NOMO-1 treated with DMSO at 0.1 percent for 48 hours (cell line): ENCODE results near the gene NECAP2.

ENCODE experiments used
- DNase-seq: peaks from one replicate; lab custom pipeline; 2025; ENCODE audit not compliant: unreplicated experiment; lab: John Stamatoyannopoulos, UW

The NECAP2 gene

GRCh38 chr1:16440470-16441281, at the start of gene NECAP2:
Gene NECAP2, plus strand, starts transcription at chr1:16440724. Its CDS starts 38 bp downstream, at chr1:16440762.
- DNase-seq = peak; percentile 94

GRCh38 chr1:16391411-16391810, 49.1 kb upstream of the NECAP2 start:
- DNase-seq = peak; percentile 4

- no peak for DNase-seq
Measured at GRCh38 chr1:16392740-16393569, 47.6 kb upstream of the NECAP2 start.

- DNase-seq = no peak
Measured at GRCh38 chr1:16393570-16394521, 46.7 kb upstream of the NECAP2 start.

GRCh38 chr1:16394977-16395376, 45.5 kb upstream of the NECAP2 start:
- DNase-seq = no peak

GRCh38 chr1:16396591-16396990, 43.9 kb upstream of the NECAP2 start:
- no peak for DNase-seq

GRCh38 chr1:16397120-16397519, 43.4 kb upstream of the NECAP2 start:
- no peak for DNase-seq

GRCh38 chr1:16398371-16398953, 42.1 kb upstream of the NECAP2 start:
- no peak for DNase-seq

GRCh38 chr1:16402742-16403141, 37.8 kb upstream of the NECAP2 start:
- DNase-seq = no peak

- DNase-seq = no peak
Measured at GRCh38 chr1:16405441-16405840, 35.1 kb upstream of the NECAP2 start.

- DNase-seq = no peak
Measured at GRCh38 chr1:16406868-16407267, 33.7 kb upstream of the NECAP2 start.

- no peak for DNase-seq
Measured at GRCh38 chr1:16409536-16410152, 30.9 kb upstream of the NECAP2 start.

GRCh38 chr1:16410803-16411202, 29.7 kb upstream of the NECAP2 start:
- no peak for DNase-seq

GRCh38 chr1:16413191-16413590, 27.3 kb upstream of the NECAP2 start:
- DNase-seq = no peak

- DNase-seq = peak; percentile 16
Measured at GRCh38 chr1:16418823-16419425, 21.6 kb upstream of the NECAP2 start.

- peak; percentile 31 for DNase-seq
Measured at GRCh38 chr1:16420424-16421118, 20.0 kb upstream of the NECAP2 start.

- no peak for DNase-seq
Measured at GRCh38 chr1:16421201-16421600, 19.3 kb upstream of the NECAP2 start.

GRCh38 chr1:16422041-16422440, 18.5 kb upstream of the NECAP2 start:
- no peak for DNase-seq
